Limb (tissue), 2 donors: Measurements from ENCODE around the gene ARHGAP42.

Experiments used
- DNase-seq, 2 donors: peaks; one replicate each; pipeline ENCODE4 v3.0.0-alpha.2; 2016; ENCODE audit errors: extremely low spot score in 2 of 2

Gene ARHGAP42

DNA sequence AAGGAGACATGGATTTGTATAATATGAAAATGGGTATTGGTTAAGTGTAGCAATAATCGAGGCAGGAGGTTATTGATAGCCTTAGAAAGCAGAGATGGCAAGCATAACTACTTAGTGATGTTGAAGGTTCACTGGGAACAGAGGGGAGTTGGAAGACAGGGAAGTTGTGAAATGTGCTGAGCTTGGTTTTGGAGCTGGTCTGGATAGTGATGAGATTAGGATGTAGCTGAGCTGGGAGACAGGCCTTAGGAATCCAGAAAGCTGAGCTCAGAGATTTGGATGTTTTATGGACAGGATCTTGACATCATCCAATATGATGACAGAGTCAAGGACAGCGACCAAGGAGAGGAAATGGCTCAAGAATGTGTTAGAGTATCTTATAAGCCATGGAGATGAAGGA is 113.1 kb downstream of the ARHGAP42 start:
- no peak for DNase-seq

DNA sequence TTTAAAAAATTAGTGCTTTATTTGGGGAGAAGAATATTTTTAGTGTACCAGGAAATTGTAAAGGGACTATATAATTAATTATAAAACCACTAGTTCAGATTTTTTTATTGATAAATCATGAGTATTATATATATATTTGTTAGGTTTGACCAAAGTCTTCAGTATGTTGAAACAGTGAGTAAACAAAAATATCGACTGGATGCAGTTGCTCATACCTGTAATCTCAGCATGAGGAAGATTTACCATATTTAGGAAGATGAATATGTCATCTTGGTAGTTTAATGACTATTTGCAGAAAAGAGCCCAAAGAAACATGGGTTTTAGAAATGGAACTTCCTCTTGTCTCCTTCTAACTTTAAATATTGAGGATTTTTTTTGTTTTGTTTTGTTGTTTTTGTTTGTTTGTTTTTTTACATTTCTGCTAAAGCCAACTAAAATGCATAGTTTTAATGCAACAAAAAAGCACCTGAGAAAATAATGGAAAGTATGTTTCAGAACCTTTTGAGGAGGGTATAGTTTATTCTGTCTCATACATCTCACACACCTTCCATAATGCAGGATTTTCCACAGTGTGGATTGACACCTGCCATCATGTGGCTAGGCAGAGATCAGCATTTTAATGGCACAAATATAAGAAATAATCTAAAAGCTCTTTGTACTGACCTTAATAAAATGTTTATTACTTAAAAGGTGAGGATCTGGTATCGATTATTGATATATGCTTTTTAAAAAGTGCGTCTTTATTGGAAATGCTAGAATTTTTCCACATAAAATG is 114.3 kb downstream of the ARHGAP42 start:
- DNase-seq = no peak

DNA sequence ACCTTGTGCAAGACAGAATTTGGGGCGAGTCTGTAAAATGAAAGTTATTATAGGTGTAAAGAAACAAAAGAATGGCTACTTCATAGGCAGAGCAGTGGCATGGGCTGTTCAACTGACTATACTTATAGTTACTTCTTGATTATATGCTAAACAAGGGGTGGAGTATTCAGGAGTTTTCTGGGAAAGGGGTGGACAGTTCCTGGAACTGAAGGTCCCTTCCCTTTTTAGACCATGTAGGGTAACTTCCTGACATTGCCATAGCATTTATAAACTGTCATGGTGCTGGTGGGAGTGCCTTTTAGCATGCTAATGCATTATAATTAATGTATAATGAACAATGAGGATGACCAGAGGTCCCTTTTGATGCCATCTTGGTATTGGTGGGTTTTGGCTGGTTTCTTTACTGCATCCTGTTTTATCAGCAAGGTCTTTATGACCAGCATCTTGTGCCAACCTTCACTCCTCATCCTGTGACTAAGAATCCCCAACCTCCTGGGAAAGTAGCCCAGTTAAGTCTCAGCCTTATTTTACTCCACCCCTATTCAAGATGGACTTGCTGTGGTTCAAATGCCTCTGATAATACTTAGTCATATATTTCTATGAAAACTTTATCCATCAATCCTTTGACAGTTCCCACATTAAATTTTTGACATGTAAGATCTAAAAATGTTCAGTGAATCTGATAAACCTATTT is 118.6 kb downstream of the ARHGAP42 start:
- no peak for DNase-seq

DNA sequence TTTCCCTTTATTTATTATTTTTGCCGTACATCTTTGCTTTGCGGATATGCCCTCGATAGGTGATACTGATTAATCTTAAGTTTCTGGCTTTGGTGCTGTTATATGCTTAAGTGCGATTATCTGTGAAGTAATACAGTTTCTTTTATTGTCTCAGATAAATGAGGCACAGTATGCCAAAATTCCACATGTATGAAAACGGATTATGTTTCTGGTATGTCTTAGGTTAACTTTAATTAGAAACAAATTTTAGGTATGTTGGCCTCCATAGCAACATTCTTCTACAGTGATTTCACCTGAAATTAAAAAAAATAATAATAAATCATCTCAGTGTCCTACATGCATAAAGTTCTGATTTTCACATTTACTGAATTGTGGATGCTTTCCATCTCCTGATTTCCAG is 119.2 kb downstream of the ARHGAP42 start:
- DNase-seq = no peak

DNA sequence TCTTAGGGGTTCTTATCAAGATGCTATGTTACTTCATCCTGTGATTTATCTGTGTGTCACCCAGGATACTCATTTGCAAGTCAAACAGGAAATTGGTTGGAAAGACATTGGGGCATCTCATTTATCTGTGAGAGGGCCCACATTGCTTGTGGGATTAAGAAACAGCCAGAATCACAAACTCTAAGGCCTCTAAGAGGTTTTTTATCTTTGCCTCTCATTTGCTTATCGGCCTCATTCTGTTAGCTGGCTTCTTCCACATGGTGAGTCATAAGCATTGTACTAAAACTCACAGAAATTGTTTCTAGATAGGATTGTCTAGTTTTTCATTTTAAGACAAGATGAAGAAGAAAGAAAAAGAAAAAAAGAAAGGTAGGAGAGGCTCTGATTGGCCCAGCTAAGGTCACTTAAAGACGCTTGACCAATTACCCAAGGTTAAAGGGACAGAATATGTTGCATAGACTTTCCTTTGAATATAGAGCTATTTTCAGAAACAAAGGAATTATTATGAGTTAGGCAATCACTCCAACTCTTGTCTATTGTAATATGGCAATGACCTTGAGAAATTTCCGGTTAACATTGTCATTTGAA is 121.9 kb downstream of the ARHGAP42 start:
- no peak for DNase-seq

DNA sequence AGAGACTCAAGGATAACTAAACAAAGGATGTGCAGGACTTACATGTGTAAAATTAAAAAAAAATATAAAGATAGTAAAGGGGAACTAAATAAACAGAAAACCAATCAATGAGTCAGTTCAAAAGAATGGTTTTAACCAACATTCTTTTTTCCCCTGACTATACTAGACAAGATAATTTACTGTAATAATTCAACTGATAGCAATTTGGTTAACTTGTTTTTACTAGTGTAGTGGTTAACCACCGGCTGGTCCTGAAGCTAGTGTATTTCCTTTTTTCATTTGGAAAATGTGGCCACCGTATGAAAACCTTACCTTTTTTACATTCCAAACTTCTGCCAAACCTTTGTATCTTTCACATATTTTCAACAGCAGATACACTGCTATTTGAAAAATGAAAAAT is 123.1 kb downstream of the ARHGAP42 start:
- DNase-seq = no peak

DNA sequence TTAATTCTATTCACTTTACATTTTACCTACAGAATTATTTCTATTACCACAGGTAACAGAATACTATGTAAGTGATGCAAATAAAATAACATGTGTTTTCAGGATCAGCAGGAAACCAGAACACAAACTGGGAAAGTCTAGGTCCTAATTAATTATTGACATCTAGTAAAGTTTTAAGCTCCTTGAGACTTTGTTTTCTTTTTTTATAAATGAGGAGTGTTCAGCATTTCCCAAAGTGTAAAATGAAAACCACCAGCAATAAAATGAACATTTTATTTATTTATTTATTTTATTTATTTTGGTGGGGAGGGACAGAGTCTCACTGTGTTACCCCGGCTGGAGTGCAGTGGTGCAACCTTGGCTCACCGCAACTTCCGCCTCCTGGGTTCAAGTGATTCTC is 123.6 kb downstream of the ARHGAP42 start:
- no peak for DNase-seq

DNA sequence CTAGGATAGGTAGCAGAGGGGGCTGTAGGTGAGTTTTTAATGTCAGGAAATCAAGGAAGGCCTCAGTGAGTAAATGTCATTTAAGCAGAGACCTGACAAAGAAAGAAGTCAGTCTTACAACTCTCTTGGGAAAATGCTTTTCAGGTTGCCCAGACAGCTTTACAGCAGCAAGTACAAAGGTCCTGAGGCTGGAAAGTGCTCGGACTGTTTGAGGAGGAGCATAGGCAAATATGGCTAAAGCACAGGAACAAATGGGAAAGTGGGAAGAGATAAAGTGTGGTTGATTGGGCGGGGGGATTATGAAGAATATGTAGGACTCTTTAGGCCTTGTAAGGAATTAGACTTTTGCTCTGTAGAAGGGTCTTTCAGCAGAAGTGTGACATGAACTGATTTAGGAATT is 125.4 kb downstream of the ARHGAP42 start:
- DNase-seq = no peak

DNA sequence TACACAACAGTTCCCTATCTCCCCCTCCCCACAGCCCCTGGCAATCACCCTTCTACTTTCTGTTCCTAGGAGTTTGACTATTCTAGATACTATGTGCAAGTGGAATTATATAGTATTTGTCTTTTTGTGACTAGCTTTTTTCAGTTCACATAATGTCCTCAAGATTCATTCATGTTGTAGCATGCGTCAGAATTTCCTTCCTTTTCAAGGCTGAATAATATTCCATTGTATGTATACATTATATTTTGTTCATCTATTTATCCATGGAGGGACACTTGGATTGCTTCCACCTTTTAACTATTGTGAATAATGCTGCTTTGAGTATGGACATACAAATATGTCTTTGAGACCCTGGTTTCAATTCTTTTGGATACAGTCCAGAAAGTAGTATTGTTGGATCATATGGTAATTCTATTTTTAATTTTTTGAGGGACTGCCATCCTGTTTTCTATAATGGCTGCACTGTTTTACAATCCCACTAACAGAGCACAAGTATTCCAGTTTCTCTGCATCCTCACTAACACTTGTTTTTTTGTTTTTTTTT is 128.8 kb downstream of the ARHGAP42 start:
- DNase-seq = no peak

DNA sequence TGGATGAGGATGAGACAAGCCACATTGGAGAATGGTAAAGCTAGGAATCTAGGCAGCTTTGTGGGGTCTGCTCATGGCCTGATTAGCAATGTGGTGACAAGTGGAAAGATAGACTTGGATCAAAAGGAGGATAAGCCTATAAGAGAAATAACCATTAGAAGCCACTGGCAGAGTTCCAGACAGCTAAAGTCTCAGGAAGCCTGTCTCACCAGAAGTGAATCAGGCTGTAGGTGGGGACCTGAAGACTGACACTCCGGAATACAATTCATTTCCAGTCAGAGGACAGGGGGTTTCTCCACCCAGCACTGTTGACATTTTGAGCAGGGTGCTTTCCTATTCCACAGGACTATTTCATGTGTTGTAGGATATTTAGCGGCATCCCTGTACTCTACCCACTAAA is 129.7 kb downstream of the ARHGAP42 start:
- DNase-seq = no peak

DNA sequence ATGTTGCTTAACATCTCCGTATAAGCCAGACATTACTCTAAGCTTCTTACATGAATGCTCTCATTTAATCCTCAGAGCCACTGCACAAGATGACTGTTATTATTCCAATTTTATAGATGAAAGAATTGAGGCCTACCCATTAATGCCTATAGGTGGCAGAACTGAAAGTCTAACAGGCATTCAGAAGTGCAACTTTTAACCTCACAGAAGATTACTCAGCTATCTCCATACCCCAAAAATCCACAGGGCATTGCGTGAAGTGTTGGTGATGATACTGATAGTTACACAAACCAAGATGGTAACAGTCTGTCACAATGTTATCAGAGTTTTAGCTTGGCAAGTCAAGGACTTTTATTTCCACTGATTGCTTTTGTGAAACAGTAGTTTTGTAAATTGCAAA is 130.5 kb downstream of the ARHGAP42 start:
- no peak for DNase-seq

DNA sequence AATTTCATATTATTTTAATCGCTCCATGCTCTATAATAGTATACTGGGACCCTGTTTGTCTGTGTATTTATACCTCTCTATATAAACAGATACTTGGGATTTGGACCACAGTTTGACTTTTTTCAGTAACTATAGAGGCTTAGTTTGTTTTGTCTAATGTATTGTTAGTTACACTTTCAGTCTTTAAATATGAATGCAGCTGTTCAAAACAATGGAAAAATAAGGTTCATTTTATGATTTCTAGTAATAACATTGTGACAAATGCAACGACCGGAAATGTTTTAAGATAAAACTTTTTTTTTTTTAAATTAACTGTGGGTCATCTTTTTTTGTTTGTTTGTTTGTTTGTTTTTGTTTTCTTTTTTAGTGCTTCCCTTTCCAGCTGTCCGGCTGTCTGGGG is 133.5 kb downstream of the ARHGAP42 start:
- DNase-seq = no peak

DNA sequence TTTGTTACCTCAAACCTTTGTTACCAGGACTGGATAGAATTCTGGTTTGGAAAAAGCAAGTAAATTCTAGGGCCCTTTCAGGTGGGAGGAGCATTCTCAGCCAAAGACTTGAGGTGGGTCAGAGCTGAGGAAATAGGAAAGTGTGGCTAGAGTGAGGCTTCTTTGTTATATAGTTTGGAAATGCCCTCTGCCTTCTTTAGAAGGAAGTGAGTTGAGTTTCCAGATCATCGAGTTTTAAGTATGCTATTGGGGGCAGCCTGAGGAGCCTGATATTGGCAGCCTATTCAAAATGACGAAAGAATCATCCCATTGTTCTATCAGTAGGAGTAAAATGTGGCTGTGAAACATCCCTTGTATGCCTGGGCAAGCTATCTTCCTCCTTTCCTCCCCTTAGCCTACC is 134.1 kb downstream of the ARHGAP42 start:
- no peak for DNase-seq

DNA sequence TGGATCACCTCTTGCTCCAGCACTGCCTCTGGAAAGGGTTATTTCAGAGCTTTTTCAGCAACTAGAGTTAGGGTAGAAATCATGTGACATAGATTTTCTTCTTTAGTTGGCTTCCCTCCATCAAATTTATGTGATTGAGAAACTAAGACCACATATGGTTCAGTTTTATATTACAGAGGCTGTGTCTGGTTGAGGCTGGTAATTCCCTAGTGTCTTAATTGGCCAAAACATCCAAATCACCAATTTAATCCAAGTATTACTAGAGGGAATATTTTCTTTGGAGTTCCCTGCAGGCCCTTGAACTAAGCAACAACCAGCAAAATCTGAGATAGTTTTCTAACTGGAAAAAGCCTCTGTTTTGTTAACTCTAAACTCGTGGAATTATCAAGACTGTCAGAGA is 136.3 kb downstream of the ARHGAP42 start:
- DNase-seq = peak in 1 of 2 donors; percentile 75

DNA sequence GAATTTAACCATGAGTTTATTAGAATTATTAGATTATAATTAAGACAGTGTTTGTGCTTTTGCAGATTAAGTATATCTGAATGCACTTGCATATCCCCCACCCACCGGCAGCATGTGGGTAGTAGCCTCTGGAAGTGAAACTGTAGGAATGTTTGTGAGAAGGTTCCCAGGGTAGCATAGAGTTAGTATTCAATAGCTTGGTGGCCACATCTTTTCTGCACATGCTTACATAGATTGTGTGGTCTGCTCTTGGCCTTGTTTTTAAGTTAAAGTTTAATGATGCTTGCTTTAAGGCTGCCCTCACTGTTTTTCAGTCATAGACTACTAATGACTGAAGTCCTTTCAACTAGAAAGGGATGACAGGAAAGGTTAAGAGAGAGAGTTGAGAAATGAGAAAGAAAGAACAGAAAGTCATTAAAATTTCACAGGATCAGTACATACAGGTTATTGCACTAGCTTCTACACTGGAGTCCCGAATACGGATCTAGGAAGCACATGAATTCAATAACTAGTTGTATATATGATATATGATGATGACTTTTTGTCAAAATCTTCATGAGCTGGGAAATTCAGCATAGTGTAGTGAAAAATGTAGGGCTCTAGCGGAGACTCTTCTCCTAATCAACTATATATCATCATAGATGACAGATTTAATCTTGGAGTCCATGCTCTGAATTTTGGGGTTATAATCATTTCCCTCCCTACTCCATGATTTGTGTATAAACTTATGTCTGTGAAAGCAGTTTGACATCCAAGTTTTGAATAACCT is 137.1 kb downstream of the ARHGAP42 start:
- no peak for DNase-seq

DNA sequence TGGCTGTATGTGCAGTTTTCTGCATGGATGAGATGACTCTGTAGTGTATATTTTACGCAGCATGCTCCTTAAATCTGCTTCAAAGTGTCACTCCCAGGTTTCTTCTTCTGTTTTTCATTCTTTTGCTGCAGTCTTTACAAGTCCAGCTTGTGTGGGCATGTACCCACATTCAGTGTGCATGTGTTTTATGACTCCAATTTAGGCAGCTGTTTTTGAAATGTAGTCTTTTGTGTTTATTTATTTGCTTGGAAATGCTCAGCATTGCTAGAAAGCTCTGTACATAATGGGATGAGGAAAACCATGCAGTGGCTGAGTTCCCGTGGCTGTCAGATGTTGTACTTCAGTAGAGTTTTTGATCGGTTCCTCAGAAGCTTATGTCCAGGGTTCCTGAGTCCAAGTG is 138.5 kb downstream of the ARHGAP42 start:
- DNase-seq = no peak

DNA sequence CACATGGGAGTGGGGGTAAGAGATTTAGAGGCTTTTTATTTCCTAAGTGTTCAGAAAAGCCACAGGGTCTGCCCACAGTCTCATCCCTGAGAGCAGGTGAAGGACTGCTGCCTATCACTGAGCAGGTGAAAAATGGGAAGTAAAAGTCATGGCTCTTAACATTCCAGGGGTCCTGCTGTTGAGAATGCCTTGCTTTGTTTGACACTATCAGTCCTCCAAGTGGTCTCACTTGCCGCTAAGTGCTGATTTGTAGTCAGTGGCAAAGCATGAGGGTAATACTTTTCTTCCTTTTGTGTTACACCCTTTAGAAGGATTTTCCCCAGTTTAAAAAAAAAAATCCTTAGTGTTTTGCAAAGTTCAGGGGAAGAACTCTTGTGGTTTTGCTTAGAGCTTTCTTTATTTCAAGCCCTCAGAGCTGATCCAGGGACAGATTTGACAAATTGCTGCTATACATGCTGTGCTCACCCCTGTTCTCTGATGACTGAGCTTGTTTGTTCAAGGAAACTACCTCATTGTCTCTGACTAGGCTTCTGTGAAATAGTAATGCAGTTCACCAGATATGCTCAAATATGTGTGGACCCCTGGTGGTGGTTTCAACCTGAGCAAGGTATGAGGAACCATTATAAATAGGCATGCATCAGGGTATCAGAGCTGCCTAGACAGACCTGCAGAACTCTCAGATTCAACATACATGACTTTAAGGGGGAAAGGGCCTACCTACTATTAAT is 141.0 kb downstream of the ARHGAP42 start:
- DNase-seq = no peak

DNA sequence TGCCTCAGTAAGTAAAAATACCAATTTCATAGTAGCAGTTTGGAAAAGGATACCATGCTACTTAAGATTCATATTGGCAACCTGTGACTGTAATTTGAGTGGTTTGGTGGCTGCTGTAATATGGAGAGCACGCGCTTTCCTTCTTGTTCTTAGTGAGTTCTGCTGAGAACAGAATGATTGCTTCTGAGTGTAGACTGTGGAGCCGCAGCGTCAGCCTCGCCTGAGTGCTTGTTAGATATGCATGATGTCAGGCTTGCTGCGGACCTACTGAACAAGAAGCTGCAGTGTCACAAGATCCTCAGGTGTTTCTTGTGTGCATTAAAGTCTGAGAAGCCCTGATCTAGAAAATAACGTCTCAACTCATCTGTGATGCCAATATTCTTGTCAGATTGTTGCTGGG is 143.2 kb downstream of the ARHGAP42 start:
- DNase-seq = peak in 1 of 2 donors; percentile 42

DNA sequence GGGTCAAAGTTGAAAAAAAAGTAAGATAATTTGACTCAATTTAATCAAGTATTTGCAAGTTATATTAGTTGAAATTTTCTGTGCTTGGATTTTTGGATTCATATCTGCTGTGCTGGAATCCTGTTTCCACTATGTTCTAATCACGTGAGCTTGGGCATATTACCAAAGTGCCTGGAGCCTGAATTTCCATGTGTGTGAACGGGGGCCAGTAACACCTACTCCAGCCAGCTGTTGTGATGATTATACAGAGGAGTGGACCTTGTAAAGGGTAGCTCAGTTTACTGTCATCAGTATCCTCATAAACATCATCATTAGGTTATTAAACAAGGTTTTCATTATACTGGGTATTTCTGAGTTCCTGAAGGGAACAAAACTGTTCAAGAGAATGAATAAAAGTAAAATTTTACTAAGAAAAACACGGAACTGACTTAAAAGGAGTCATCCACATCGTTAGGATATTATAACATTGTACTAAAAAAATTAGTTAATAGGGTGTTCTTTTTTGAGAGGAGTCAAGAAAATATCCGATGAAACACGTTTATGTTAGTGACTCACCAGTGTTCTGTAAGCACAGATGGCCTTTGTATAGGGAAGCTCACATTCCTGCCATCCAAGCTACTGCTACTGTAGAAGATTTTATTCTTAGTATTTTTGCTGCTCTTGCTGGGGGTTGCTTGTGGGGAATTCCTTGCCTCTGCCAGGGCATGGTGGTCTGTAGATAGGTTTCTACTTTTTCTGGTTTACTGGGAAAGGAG is 144.1 kb downstream of the ARHGAP42 start:
- no peak for DNase-seq

DNA sequence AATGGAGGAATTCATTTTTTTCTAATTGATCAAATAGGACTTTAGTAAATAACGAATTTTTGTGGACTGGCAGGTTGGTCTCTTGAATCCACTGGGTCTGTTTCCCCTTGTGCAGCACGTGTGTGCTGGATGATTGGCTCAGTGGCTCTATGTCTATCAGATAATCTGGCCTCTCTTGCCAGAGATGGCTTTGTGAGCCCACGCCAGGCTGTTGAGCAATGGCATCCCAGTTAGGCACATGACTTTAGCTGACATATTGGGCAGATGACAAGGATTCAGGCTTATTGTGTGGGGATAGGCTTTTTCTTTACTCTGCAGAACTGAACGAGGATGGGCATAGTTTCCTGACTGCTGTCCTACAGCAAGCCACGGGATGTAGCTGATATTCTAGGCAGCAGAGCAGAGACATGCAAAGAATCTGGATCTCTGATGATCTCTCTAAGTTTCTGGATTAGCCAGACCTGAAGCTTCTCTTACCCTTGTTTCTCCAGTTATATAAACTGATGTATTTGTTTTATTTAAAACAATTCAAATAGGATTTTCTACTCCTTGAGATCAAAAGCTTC is 144.9 kb downstream of the ARHGAP42 start:
- no peak for DNase-seq
